ENCODE data around the gene RNF187.

DNA sequence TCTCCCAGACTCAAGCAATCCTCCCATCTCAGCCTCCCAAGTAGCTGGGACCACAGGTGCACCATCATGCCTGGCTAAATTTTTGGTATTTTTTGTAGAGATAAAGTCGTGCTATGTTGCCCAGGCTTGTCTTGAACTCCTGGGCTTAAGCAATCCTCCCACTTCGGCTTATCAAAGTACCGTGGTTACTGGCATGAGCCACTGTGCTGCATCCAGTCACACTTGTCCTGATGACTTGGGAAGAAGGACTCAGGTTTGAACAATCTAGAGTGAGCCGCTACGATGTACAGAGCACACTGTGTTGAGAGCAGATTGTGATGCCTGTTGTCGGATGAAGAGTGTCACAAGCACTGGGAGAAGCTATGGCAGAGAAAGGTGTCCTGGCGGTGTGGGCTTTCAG is 27.2 kb downstream of the RNF187 start:
- TF ChIP-seq, protein P1, sequence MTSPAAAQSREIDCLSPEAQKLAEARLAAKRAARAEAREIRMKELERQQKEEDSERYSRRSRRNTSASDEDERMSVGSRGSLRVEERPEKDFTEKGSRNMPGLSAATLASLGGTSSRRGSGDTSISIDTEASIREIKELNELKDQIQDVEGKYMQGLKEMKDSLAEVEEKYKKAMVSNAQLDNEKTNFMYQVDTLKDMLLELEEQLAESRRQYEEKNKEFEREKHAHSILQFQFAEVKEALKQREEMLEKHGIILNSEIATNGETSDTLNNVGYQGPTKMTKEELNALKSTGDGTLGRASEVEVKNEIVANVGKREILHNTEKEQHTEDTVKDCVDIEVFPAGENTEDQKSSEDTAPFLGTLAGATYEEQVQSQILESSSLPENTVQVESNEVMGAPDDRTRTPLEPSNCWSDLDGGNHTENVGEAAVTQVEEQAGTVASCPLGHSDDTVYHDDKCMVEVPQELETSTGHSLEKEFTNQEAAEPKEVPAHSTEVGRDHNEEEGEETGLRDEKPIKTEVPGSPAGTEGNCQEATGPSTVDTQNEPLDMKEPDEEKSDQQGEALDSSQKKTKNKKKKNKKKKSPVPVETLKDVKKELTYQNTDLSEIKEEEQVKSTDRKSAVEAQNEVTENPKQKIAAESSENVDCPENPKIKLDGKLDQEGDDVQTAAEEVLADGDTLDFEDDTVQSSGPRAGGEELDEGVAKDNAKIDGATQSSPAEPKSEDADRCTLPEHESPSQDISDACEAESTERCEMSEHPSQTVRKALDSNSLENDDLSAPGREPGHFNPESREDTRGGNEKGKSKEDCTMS (CRISPR knock-in tag; conservative IDR thresholded peaks at IDR 0.05) = no peak
- TF ChIP-seq, protein P2, sequence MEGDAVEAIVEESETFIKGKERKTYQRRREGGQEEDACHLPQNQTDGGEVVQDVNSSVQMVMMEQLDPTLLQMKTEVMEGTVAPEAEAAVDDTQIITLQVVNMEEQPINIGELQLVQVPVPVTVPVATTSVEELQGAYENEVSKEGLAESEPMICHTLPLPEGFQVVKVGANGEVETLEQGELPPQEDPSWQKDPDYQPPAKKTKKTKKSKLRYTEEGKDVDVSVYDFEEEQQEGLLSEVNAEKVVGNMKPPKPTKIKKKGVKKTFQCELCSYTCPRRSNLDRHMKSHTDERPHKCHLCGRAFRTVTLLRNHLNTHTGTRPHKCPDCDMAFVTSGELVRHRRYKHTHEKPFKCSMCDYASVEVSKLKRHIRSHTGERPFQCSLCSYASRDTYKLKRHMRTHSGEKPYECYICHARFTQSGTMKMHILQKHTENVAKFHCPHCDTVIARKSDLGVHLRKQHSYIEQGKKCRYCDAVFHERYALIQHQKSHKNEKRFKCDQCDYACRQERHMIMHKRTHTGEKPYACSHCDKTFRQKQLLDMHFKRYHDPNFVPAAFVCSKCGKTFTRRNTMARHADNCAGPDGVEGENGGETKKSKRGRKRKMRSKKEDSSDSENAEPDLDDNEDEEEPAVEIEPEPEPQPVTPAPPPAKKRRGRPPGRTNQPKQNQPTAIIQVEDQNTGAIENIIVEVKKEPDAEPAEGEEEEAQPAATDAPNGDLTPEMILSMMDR (CRISPR knock-in tag; IDR thresholded peaks at IDR 0.05) = no peak
- TF ChIP-seq, protein P3, sequence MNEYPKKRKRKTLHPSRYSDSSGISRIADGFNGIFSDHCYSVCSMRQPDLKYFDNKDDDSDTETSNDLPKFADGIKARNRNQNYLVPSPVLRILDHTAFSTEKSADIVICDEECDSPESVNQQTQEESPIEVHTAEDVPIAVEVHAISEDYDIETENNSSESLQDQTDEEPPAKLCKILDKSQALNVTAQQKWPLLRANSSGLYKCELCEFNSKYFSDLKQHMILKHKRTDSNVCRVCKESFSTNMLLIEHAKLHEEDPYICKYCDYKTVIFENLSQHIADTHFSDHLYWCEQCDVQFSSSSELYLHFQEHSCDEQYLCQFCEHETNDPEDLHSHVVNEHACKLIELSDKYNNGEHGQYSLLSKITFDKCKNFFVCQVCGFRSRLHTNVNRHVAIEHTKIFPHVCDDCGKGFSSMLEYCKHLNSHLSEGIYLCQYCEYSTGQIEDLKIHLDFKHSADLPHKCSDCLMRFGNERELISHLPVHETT (CRISPR knock-in tag; conservative IDR thresholded peaks at IDR 0.05) = no peak
- TF ChIP-seq ZNF660 (CRISPR knock-in tag; IDR thresholded peaks at IDR 0.05; ENCODE audit: borderline replicate concordance, low read depth) (no peak), ZNF75D (CRISPR knock-in tag; IDR thresholded peaks at IDR 0.05; ENCODE audit: borderline replicate concordance) (no peak), ZNF549 (CRISPR knock-in tag; IDR thresholded peaks at IDR 0.05) (no peak), ZSCAN29 (CRISPR knock-in tag; conservative IDR thresholded peaks at IDR 0.05) (no peak)
